Measurements from ENCODE around the gene ALK. TPM values are rescaled to one million over a fixed set of nuclear protein-coding genes. Genes with fewer than 3 reads are reported as not detected.

The ALK gene
- total RNA-seq, 1 experiment from 2014 or later: not detected

GRCh38 chr2:29485117-29485516, 436.3 kb downstream of the ALK start:
- Histone ChIP-seq H2BK20ac (ENCODE audit: low read depth, low read length, poor library complexity, severe bottlenecking) (no peak overlapping the region), H3K23me2 (ENCODE audit: insufficient read length, low read depth, low read length, poor library complexity, severe bottlenecking) (no peaks in the 10 kb centered on the region), H3K23ac (ENCODE audit: insufficient read length, low read depth, low read length) (no peak overlapping the region), H2AK5ac (ENCODE audit: insufficient read length, low read length) (no peak overlapping the region), H2BK12ac (ENCODE audit: insufficient read length, low read depth, low read length) (no peak overlapping the region), H3K9me3 (ENCODE audit: control insufficient read depth, low read depth, low read length) (no peaks in the 10 kb centered on the region), H3K4me2 (ENCODE audit: insufficient read depth, insufficient read length, low read length) (no peak overlapping the region), H2BK5ac (ENCODE audit: insufficient read length, low read length) (no peak overlapping the region), H3K18ac (ENCODE audit: insufficient read length, low read depth, low read length) (no peak overlapping the region), H4K5ac (ENCODE audit: insufficient read length, low read depth, low read length) (no peak overlapping the region), H2AFZ (ENCODE audit: low read length) (no peak overlapping the region), H3K9ac (ENCODE audit: extremely low read depth, insufficient read length, low read length) (no peak overlapping the region), H3K4ac (ENCODE audit: low read depth, low read length) (no peak overlapping the region), H2BK15ac (ENCODE audit: low read depth, low read length) (no peak overlapping the region), H3K79me1 (ENCODE audit: insufficient read depth, low read depth, low read length, poor library complexity, severe bottlenecking) (no peaks in the 10 kb centered on the region), H3K14ac (ENCODE audit: insufficient read depth, low read length) (no peak overlapping the region), H2BK120ac (ENCODE audit: low read depth, low read length, poor library complexity, severe bottlenecking) (no peak overlapping the region), H3K4me1 (ENCODE audit: insufficient read depth, low read length) (no peaks in the 10 kb centered on the region), H3K27me3 (ENCODE audit: insufficient read depth, low read length) (no peaks in the 10 kb centered on the region), H4K8ac (replicated peaks; ENCODE audit: insufficient read length, low read depth, low read length) (no peak overlapping the region), H3K27ac (ENCODE audit: insufficient read length, low read depth, low read length) (no peak overlapping the region), H4K91ac (ENCODE audit: insufficient read length, low read depth, low read length) (no peak overlapping the region), H3T11ph (ENCODE audit: low read length) (no peak overlapping the region), H4K20me1 (ENCODE audit: control insufficient read depth, insufficient read depth, insufficient read length) (no peaks in the 10 kb centered on the region), H3K79me2 (ENCODE audit: insufficient read depth, low read length) (no peaks in the 10 kb centered on the region), H3K56ac (ENCODE audit: insufficient read length, low read depth, low read length) (no peak overlapping the region)
- peaks cover 0 to 4% (median 3%) of the 10 kb centered on the region in 3 experiments; a peak in 4 of 7 replicates for H3K36me3 Mint-ChIP-seq (ENCODE audit: insufficient read depth in 1 of 3, low read depth in 3 of 3)
- H3K4me3 Mint-ChIP-seq: no peak overlapping the region
- DNase-seq: no peak
- H3K27ac Mint-ChIP-seq: no peak overlapping the region
- no peak for TF ChIP-seq CTCF (conservative IDR thresholded peaks at IDR 0.05)
- peaks cover 3 to 6% of the 10 kb centered on the region in 2 experiments for H3K9me3 Mint-ChIP-seq
- H3K27me3 Mint-ChIP-seq (ENCODE audit: low read depth): no peaks in the 10 kb centered on the region
- peaks cover 4 to 8% of the 10 kb centered on the region in 2 experiments; a peak in 2 of 4 replicates for H3K4me1 Mint-ChIP-seq
